Fibroblast of villous mesenchyme (primary cell): ENCODE data around the gene SMOC1. TPM values are rescaled to one million over a fixed set of nuclear protein-coding genes. Genes with fewer than 3 reads are reported as not detected.

ENCODE experiments used
- DNase-seq: peaks from one replicate; pipeline ENCODE4 v3.0.0-alpha.2; 2010; ENCODE audit warnings: low read depth
- H3K4me3 ChIP-seq: 2 replicates; pipeline ENCODE4 v1.5.1; 2011; ENCODE audit warnings: low read depth, mild to moderate bottlenecking, low read length
- total RNA-seq: library from RNA; depleted of rRNA; stranded (reverse); fragments of >200 nt; gene quantifications from 2 replicates; pipeline ENCODE4 v1.2.3, GENCODE V29; 2012
- TF ChIP-seq, protein P1 (sequence below): IDR thresholded peaks from 2 replicates; pipeline ENCODE4 v1.5.1; 2012; ENCODE audit warnings: low read depth, mild to moderate bottlenecking, low read length; ENCODE audit not compliant: insufficient read depth

The SMOC1 gene
- total RNA-seq, 1 donor = not detected

DNA sequence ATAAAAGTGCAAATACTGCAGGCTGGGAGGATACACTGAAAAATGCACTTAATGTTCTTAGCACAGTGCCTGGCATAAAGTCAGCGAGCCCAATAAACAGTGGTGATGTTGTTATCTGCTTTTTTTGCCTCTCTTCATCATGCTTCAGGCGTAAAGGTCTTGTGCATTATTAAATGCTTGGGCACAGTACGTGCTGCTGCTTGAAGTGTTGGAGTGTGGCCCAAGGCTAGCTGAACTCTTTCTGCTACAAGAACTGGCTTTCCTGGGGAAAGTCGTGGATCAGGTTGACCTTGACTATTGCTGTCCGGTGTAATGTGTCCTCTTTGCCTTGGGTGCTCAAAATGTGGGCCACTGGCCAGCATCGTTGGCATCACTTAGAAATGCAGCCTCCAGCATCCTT is 43.0 kb downstream of the SMOC1 start:
- TF ChIP-seq, protein P1, sequence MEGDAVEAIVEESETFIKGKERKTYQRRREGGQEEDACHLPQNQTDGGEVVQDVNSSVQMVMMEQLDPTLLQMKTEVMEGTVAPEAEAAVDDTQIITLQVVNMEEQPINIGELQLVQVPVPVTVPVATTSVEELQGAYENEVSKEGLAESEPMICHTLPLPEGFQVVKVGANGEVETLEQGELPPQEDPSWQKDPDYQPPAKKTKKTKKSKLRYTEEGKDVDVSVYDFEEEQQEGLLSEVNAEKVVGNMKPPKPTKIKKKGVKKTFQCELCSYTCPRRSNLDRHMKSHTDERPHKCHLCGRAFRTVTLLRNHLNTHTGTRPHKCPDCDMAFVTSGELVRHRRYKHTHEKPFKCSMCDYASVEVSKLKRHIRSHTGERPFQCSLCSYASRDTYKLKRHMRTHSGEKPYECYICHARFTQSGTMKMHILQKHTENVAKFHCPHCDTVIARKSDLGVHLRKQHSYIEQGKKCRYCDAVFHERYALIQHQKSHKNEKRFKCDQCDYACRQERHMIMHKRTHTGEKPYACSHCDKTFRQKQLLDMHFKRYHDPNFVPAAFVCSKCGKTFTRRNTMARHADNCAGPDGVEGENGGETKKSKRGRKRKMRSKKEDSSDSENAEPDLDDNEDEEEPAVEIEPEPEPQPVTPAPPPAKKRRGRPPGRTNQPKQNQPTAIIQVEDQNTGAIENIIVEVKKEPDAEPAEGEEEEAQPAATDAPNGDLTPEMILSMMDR = no peak
- H3K4me3 ChIP-seq = no peak overlapping the region
- no peak for DNase-seq

DNA sequence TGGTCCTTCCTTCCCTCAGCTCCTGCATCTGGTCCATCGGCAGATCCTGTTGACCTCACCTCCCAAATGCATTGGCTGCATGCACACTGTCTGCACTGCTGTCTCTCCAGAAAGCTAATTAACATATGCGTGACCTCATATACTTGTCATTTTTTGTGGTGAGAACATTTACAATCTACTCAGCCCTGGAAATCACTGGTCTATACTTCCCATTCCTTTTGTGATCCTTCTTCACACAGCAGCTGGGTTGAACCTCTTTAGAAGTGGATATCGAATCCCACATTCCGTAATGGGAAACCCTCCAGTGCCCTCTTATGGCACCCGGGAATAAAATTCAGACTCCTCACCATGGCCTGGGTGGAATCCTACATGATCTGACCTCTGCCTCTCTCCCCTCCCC is 45.0 kb downstream of the SMOC1 start:
- no peak for DNase-seq
- H3K4me3 ChIP-seq = no peak overlapping the region
- TF ChIP-seq, protein P1 = no peak

DNA sequence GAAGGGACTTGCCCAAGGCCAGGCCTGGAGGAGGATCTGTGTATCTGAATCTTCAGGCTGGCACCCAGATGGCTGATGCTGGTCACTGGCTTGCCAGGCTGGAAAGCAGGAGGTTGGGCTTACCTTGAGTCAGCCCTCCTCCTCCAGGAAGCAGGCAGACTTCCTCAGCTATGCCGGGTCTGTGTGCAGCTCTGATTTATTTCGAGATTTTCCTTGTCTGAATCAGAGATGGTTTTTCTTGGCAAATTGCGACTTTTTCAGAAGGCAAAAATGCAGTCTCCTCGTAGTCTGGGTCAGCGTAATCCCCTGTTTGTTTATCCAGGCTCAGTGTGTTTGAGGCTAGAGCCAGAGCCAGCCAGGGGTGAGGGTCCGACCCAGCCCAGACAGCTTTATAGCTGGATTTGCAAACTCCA is 48.9 kb downstream of the SMOC1 start:
- no peak overlapping the region for H3K4me3 ChIP-seq
- TF ChIP-seq, protein P1 = no peak
- DNase-seq = peak; percentile 7

DNA sequence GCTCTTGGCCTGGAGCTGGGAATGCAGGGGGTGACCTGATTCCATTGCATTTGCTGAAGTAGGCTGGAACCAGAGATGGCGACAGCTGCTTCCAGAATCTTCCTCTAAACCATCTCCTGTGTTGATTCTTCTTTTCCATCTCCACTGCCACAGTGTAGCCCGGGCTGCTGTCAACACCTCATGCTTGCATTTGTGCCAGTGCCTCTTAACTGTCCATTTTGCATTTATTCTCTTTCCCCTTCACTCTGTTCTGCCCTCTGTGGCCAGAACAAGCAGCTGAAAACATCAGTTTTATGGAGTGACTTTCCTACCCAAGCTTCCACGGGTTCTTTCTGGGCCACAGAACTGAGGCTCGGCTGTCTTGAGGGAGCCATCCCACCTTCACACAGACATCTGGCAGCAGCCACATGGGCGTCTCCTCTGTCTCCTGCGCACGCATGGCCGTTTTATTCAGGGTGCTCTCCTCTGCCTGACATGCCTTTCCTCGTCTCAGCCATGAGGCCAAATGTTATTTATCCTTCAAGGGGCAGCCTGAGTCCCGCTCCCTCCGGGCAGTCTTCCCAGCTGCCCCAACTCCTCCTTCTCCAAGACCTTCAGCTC is 51.7 kb downstream of the SMOC1 start:
- DNase-seq = no peak
- TF ChIP-seq, protein P1 = no peak
- H3K4me3 ChIP-seq = no peak overlapping the region

DNA sequence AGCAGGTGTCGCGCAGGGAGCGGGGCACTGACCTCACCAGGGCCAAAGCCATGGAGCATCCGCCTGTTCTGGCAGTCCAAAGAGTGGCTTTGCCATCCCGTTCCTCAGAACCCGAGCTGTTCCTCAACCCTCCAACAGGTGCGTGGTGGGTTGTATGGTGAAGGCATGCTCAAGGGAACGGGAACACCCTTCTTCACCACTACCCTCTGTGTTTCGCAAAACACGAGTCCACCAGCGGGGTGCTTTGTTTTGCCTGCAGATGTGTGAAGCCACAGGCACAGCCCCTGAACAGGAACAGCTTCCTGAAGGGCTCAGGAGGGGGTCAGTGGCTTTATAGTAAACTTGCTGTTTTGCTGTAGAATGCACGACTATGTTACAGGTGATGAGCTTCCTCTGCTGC is 52.7 kb downstream of the SMOC1 start:
- DNase-seq = no peak
- H3K4me3 ChIP-seq = no peak overlapping the region
- TF ChIP-seq, protein P1 = no peak

DNA sequence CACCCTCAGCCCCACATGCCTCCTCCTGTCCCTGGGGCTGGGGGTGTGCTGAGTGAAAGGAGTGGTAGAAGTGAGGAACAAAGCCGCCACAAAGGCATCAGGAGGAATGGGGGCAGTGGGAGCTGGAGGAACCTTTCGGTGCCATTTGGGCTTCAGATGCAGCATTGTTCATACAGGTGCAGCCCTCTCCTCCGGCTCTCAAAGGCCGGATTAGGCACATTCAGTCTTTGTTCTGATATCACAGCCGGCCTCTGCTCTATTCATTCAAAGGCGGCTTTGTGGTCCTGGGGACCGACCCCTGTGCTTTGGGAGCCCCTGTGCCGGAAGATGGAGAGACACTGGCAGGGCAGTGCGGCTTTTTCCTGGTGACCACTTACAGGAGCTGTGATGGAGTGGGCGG is 53.2 kb downstream of the SMOC1 start:
- no peak for DNase-seq
- H3K4me3 ChIP-seq = no peak overlapping the region
- TF ChIP-seq, protein P1 = no peak
